Right atrium auricular region (tissue), 2 donors: Measurements from ENCODE around the gene ABHD11. TPM values are rescaled to one million over a fixed set of nuclear protein-coding genes. Genes with fewer than 3 reads are reported as not detected.

Experiments used
- DNase-seq: peaks from one replicate; pipeline ENCODE4 v3.0.0-alpha.2; 2019; ENCODE audit warnings: low spot score
- H3K27ac ChIP-seq, 2 donors: fragments of 200-600 bp; sonication (generic); 1 replicate in 1 of 2; 2 replicates in 1 of 2; pipeline ENCODE4 v1.5.1; 2016 to 2019
- H3K27me3 ChIP-seq, 2 donors: fragments of 200-600 bp; sonication (generic); one replicate each; pipeline versions ENCODE4 v1.5.1 to v1.6.0; 2017 to 2019
- H3K36me3 ChIP-seq: fragments of 200-600 bp; sonication (generic); one replicate; pipeline ENCODE4 v1.5.1; 2016
- H3K4me1 ChIP-seq, 2 donors: fragments of 200-600 bp; sonication (generic); one replicate each; pipeline versions ENCODE4 v1.5.1 to v1.6.0; 2017 to 2019
- H3K4me3 ChIP-seq, 2 donors: fragments of 200-600 bp; sonication (generic); 1 replicate in 1 of 2; 2 replicates in 1 of 2; pipeline ENCODE4 v1.5.1; 2017 to 2019; ENCODE audit warnings: mild to moderate bottlenecking in 1 of 2, moderate library complexity in 1 of 2
- H3K9me3 ChIP-seq, 2 donors: fragments of 200-600 bp; sonication (generic); one replicate each; pipeline ENCODE4 v1.5.1; 2019
- CTCF ChIP-seq, 2 donors: fragments of 200-600 bp; sonication (generic); IDR thresholded peaks; one replicate each; pipeline ENCODE4 v1.5.1; 2019; ENCODE audit warnings: antibody characterized with exemption in 2 of 2
- microRNA counts, 2 donors: library from miRNA; unstranded; fragments of <30 nt; microRNA quantifications; one replicate each; lab custom pipeline; 2016 to 2017
- microRNA-seq, 2 donors: library from miRNA; unstranded; fragments of <30 nt; microRNA quantifications; one replicate each; pipeline ENCODE4, GENCODE V29; 2016 to 2017; ENCODE audit warnings: borderline number of aligned reads in 2 of 2, borderline replicate concordance in 1 of 2
- total RNA-seq, 2 donors: library from RNA; depleted of rRNA; stranded (reverse); fragments of >200 nt; gene quantifications; one replicate each; pipeline ENCODE4 v1.1.0, GENCODE V29; 2016

The ABHD11 gene
- total RNA-seq, 2 donors from 2014 or later, result 15.5 to 31.5 TPM

GRCh38 chr7:73699370-73700068, 39.1 kb downstream of the ABHD11 start:
- TF ChIP-seq CTCF (IDR thresholded peaks at IDR 0.05), result no peak
- H3K27me3 ChIP-seq, result no peaks in the 10 kb centered on the region
- H3K36me3 ChIP-seq, result peaks cover 24% of the 10 kb centered on the region
- peaks cover 0 to 9% of the 10 kb centered on the region in 2 donors for H3K4me1 ChIP-seq
- no peak overlapping the region for H3K27ac ChIP-seq
- no peak overlapping the region for H3K4me3 ChIP-seq
- no peaks in the 10 kb centered on the region for H3K9me3 ChIP-seq
- no peak for DNase-seq

GRCh38 chr7:73698410-73698809, 40.2 kb downstream of the ABHD11 start:
- H3K27me3 ChIP-seq, result no peaks in the 10 kb centered on the region
- no peaks in the 10 kb centered on the region for H3K9me3 ChIP-seq
- no peak for DNase-seq
- H3K36me3 ChIP-seq, result peaks cover 35% of the 10 kb centered on the region
- H3K27ac ChIP-seq, result no peak overlapping the region
- TF ChIP-seq CTCF (IDR thresholded peaks at IDR 0.05), result no peak
- no peaks in the 10 kb centered on the region for H3K4me1 ChIP-seq
- no peak overlapping the region for H3K4me3 ChIP-seq

GRCh38 chr7:73696372-73696771, 42.2 kb downstream of the ABHD11 start:
- no peaks in the 10 kb centered on the region for H3K4me1 ChIP-seq
- no peak overlapping the region for H3K4me3 ChIP-seq
- H3K27ac ChIP-seq, result no peak overlapping the region
- peaks cover 53% of the 10 kb centered on the region for H3K36me3 ChIP-seq
- no peak for TF ChIP-seq CTCF (IDR thresholded peaks at IDR 0.05)
- DNase-seq, result no peak
- H3K9me3 ChIP-seq, result no peaks in the 10 kb centered on the region
- H3K27me3 ChIP-seq, result no peaks in the 10 kb centered on the region

- H3K4me1 ChIP-seq, result no peaks in the 10 kb centered on the region
- peaks cover 56% of the 10 kb centered on the region for H3K36me3 ChIP-seq
- no peaks in the 10 kb centered on the region for H3K9me3 ChIP-seq
- no peak overlapping the region for H3K27ac ChIP-seq
- DNase-seq, result no peak
- TF ChIP-seq CTCF (IDR thresholded peaks at IDR 0.05), result no peak
- no peak overlapping the region for H3K4me3 ChIP-seq
- H3K27me3 ChIP-seq, result no peaks in the 10 kb centered on the region
Observed at GRCh38 chr7:73690646-73691045, 48.0 kb downstream of the ABHD11 start.

GRCh38 chr7:73688288-73688687, 50.3 kb downstream of the ABHD11 start:
- no peak for TF ChIP-seq CTCF (IDR thresholded peaks at IDR 0.05)
- Histone ChIP-seq H3K4me1 (peaks cover 0 to 7% of the 10 kb centered on the region in 2 donors), H3K27ac (no peak overlapping the region), H3K4me3 (no peak overlapping the region), H3K27me3 (no peaks in the 10 kb centered on the region), H3K36me3 (peaks cover 38% of the 10 kb centered on the region), H3K9me3 (no peaks in the 10 kb centered on the region)
- no peak for DNase-seq

MicroRNAs within 50 kb of the gene (microRNA counts, 767-probe panel; counts per million panel counts)
- 0 to 961 counts per million in 2 donors for microRNA hsa-miR-4284 (lab: Ali Mortazavi, UCI)

Small RNAs within 50 kb of the gene (microRNA-seq; reads per million reads assigned to microRNA genes)
- 0 reads per million in 2 donors for gene MIR4284

Other genes starting within 250 kb of the ABHD11 start
- 10 to 100 TPM; 29.0 to 37.7 TPM for gene BAZ1B, start 216.5 kb downstream of the ABHD11 start, total RNA-seq
- 100 to 1,000 TPM; 108 to 128 TPM for gene BCL7B, start 181.1 kb downstream of the ABHD11 start, total RNA-seq
- 10 to 100 TPM; 20.5 to 28.3 TPM for gene TBL2, start 160.2 kb downstream of the ABHD11 start, total RNA-seq
- gene MLXIPL, start 114.3 kb downstream of the ABHD11 start, total RNA-seq, result 1 to 10 TPM in 1 of 2 donors, under 1 TPM in 1; 0.41 to 1.3 TPM
- gene VPS37D, start 71.0 kb downstream of the ABHD11 start, total RNA-seq, result 1 to 10 TPM; 1.6 to 2.2 TPM
- gene DNAJC30, start 55.3 kb downstream of the ABHD11 start, total RNA-seq, result 10 to 100 TPM in 1 of 2 donors, 1 to 10 TPM in 1; 6.3 to 12.9 TPM
- 10 to 100 TPM; 58.9 to 60.9 TPM for gene BUD23, start 55.2 kb downstream of the ABHD11 start, total RNA-seq
- 1 to 10 TPM; 2.6 TPM for gene STX1A, start 19.1 kb downstream of the ABHD11 start, total RNA-seq
- not detected for gene CLDN3, start 31.5 kb upstream of the ABHD11 start, total RNA-seq
- gene CLDN4, start 92.2 kb upstream of the ABHD11 start, total RNA-seq, result under 1 TPM in 1 of 2 donors, not detected in 1; 0.41 TPM
- gene METTL27, start 103.7 kb upstream of the ABHD11 start, total RNA-seq, result under 1 TPM in 1 of 2 donors, not detected in 1; 0.39 TPM
- not detected for gene TMEM270, start 122.4 kb upstream of the ABHD11 start, total RNA-seq